Body of pancreas (tissue), 4 donors: ENCODE data around the gene PHKA1. TPM values are rescaled to one million over a fixed set of nuclear protein-coding genes. Genes with fewer than 3 reads are reported as not detected.
A peak's percentile ranks its signal among the peaks of the same experiment; 100 is the strongest.
"Not testable (repeated sequence)": the region's sequence is repeated elsewhere in the genome, so short reads cannot be mapped to it uniquely, and the experiment has no call there.

Source experiments
- ATAC-seq: fragments of 150-250 bp; one replicate; pipeline ENCODE4 v1.9.1; 2016
- DNase-seq, 4 donors: peaks; one replicate each; pipeline ENCODE4 v3.0.0-alpha.2; 2019
- H3K27ac ChIP-seq, 4 donors: fragments of 200-600 bp; sonication (generic); 1 replicate in 3 of 4; 2 replicates in 1 of 4; pipeline versions ENCODE4 v1.5.1 to v1.6.1; 2016 to 2019; ENCODE audit warnings: mild to moderate bottlenecking in 1 of 4, mixed read lengths in 1 of 4, moderate library complexity in 1 of 4
- H3K27me3 ChIP-seq, 2 donors: fragments of 200-600 bp; sonication (generic); one replicate each; pipeline ENCODE4 v1.6.0; 2016; ENCODE audit warnings: mild to moderate bottlenecking in 1 of 2
- H3K36me3 ChIP-seq, 2 donors: fragments of 200-600 bp; sonication (generic); replicated peaks in 1 of 2; 2 replicates each; pipeline ENCODE4 v1.5.1; 2016; ENCODE audit warnings: low read depth in 2 of 2; ENCODE audit not compliant: insufficient read depth in 1 of 2
- H3K4me1 ChIP-seq: fragments of 200-600 bp; sonication (generic); one replicate; pipeline ENCODE4 v1.6.0; 2016
- H3K4me3 ChIP-seq, 2 donors: fragments of 200-600 bp; sonication (generic); 1 replicate in 1 of 2; 2 replicates in 1 of 2; pipeline ENCODE4 v1.5.1; 2016 to 2019
- H3K9me3 ChIP-seq, 3 donors: fragments of 200-600 bp; sonication (generic); 1 replicate in 2 of 3; 2 replicates in 1 of 3; pipeline ENCODE4 v1.5.1; 2016
- POLR2A ChIP-seq, 3 donors: fragments of 450-650 bp; IDR thresholded peaks; one replicate each; pipeline ENCODE4 v1.6.1; 2016; ENCODE audit warnings: antibody characterized with exemption in 3 of 3, mild to moderate bottlenecking in 2 of 3
- WGBS, 2 donors: methylation state at CpG; one replicate each; pipeline ENCODE4 v1.1.5; 2017; 5-methylcytosine and 5-hydroxymethylcytosine counted together
- intact Hi-C: fragments of 100-400 bp; cut with DNase I; formaldehyde crosslinking; loops from one replicate; pipeline ENCODE4 v1.15.1; 2023
- total RNA-seq, 2 donors: library from RNA; depleted of rRNA; stranded (reverse); fragments of >200 nt; gene quantifications; one replicate each; pipeline ENCODE4 v1.1.0, GENCODE V29; 2016
- TF ChIP-seq, protein P1 (sequence below), 7 experiments: fragments of 450-650 bp in 4 of 7; fragments of 200-600 bp in 3 of 7; sonication (generic) in 3 of 7; IDR thresholded peaks; one replicate each; pipeline ENCODE4 v1.5.1; 2016 to 2019; ENCODE audit warnings: antibody characterized with exemption in 7 of 7

PHKA1 gene
- total RNA-seq, 2 donors from 2014 or later: 7.3 to 8.6 TPM

DNA sequence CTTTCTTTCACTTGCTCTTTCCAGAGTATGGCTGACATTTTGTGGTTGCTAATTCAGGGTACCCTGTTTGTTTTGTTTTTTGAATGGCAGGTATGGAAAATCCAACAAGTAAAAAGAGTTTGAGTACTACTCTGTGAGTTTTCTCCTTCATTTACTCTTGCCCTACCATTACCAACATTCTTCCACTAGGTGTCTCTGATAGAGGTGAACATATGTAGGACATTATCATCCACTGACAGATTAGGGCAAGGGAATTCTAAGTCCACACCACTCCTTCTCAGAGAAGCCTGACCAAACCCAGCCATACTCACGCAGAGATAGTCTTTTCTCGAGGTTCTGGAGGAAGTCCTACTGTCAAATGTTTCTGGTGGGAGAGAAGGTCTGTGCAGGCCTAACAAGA is 104.8 kb downstream of the PHKA1 start:
- Histone ChIP-seq H3K4me1 (peaks cover 3% of the 10 kb centered on the region), H3K27ac (no peak overlapping the region), H3K4me3 (no peak overlapping the region), H3K9me3 (no peaks in the 10 kb centered on the region), H3K36me3 (no peaks in the 10 kb centered on the region), H3K27me3 (no peaks in the 10 kb centered on the region)
- DNase-seq: no peak
- WGBS, 2 donors: 61 to 80% methylated on average over 2 of the region's 2 CpGs
- intact Hi-C loops: no loop called here
- TF ChIP-seq, protein P1, sequence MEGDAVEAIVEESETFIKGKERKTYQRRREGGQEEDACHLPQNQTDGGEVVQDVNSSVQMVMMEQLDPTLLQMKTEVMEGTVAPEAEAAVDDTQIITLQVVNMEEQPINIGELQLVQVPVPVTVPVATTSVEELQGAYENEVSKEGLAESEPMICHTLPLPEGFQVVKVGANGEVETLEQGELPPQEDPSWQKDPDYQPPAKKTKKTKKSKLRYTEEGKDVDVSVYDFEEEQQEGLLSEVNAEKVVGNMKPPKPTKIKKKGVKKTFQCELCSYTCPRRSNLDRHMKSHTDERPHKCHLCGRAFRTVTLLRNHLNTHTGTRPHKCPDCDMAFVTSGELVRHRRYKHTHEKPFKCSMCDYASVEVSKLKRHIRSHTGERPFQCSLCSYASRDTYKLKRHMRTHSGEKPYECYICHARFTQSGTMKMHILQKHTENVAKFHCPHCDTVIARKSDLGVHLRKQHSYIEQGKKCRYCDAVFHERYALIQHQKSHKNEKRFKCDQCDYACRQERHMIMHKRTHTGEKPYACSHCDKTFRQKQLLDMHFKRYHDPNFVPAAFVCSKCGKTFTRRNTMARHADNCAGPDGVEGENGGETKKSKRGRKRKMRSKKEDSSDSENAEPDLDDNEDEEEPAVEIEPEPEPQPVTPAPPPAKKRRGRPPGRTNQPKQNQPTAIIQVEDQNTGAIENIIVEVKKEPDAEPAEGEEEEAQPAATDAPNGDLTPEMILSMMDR (IDR thresholded peaks at IDR 0.05): peak in 4 of 7 experiments; percentile 41 to 45 (median 43)
- no peak for TF ChIP-seq POLR2A (IDR thresholded peaks at IDR 0.05)
- ATAC-seq: peak; percentile 66

DNA sequence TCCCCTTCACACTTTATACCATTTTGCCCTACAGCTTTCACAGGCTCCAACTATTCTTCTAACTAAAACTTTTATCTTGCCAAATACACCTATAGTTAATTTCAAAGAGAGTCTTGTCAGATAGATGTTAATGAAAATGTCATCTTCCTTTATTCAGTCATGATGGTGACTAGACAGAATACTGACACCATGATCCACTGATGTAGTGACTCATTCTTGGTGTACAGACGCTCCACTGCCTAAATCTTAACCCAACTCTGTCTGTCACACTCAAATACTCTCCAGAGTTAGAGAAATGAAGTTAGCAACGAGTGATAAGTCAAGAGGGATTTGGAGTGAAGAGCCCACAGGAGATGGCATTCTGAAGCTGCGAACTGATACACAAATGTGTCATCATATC is 109.4 kb downstream of the PHKA1 start:
- Histone ChIP-seq H3K4me1 (peaks cover 3% of the 10 kb centered on the region), H3K9me3 (no peaks in the 10 kb centered on the region), H3K36me3 (no peaks in the 10 kb centered on the region), H3K27ac (no peak overlapping the region), H3K4me3 (no peak overlapping the region), H3K27me3 (no peaks in the 10 kb centered on the region)
- TF ChIP-seq, protein P1 (IDR thresholded peaks at IDR 0.05): no peak
- no peak for TF ChIP-seq POLR2A (IDR thresholded peaks at IDR 0.05)
- no peak for ATAC-seq
- intact Hi-C loops: no loop called here
- DNase-seq: no peak
- 61 to 78% methylated on average over 3 of the region's 3 CpGs for WGBS, 2 donors

DNA sequence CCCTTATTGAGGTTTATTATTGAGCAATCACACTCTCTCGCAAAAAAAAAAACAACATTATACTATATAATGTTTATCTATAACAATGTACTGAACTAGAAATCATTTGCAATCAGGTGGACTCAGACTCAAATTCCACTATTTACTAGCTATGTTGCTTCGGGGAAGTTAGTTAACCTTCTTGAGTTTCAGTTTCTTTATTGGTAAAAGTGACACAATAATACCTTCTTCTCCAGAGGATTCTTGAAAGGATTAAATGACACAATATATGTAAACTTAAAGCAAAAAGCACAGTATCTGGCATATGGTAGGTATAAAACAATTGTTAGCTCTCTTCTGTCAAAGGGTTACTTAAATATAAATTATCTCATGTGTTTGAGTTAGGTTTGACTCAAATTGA is 110.0 kb downstream of the PHKA1 start:
- H3K4me1 ChIP-seq: no peaks in the 10 kb centered on the region
- intact Hi-C loops: no loop called here
- WGBS, 2 donors: 74 to 85% methylated on average over 2 of the region's 2 CpGs
- no peak for ATAC-seq
- H3K27ac ChIP-seq: no peak overlapping the region
- no peaks in the 10 kb centered on the region for H3K9me3 ChIP-seq
- no peak for DNase-seq
- H3K36me3 ChIP-seq: no peaks in the 10 kb centered on the region
- TF ChIP-seq POLR2A (IDR thresholded peaks at IDR 0.05): no peak
- TF ChIP-seq, protein P1 (IDR thresholded peaks at IDR 0.05): no peak
- H3K4me3 ChIP-seq: no peak overlapping the region
- H3K27me3 ChIP-seq: no peaks in the 10 kb centered on the region

DNA sequence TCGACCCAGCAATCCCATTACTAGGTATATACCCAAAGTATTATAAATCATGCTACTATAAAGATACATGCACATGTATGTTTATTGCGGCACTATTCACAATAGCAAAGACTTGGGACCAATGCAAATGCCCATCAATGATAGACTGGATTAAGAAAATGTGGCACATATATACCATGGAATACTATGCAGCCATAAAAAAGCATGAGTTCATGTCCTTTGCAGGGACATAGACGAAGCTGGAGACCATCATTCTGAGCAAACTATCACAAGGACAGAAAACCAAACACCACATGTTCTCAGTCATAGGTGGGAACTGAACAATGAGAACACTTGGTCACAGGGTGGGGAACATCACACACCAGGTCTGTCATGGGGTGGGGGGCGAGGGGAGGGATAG is 123.1 kb downstream of the PHKA1 start:
- ATAC-seq, H3K36me3 ChIP-seq: not testable (repeated sequence)

DNA sequence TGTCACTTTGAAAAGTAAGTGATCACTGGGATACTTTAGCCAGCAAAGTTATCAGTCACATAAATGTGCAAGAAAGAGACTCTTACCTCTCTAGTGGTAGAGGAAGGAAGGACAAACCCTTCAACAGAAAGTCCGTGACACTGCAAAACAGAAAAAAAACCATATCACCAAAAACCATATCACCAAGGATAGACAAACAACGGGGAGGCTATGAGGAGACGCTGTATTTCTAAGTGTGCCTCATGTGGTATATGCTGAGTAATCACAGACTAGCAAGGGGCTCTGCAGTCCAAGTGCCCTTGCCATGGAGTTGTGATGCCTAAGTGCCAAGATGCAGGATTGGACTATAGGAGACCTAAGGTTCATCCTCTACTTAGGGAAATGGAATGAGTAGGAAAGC is 129.9 kb downstream of the PHKA1 start:
- intact Hi-C loops: no loop called here
- Histone ChIP-seq H3K4me1 (no peaks in the 10 kb centered on the region), H3K36me3 (no peaks in the 10 kb centered on the region), H3K9me3 (no peaks in the 10 kb centered on the region), H3K4me3 (no peak overlapping the region), H3K27ac (no peak overlapping the region), H3K27me3 (no peaks in the 10 kb centered on the region)
- DNase-seq (no peak), ATAC-seq (no peak)
- 74 to 84% methylated on average over 3 of the region's 3 CpGs for WGBS, 2 donors
- TF ChIP-seq, protein P1 (IDR thresholded peaks at IDR 0.05): no peak
- no peak for TF ChIP-seq POLR2A (IDR thresholded peaks at IDR 0.05)

More for the DNA sequence above, 123.1 kb downstream of the PHKA1 start:
- DNase-seq, intact Hi-C loops, H3K27me3 ChIP-seq, H3K9me3 ChIP-seq, H3K4me1 ChIP-seq, H3K27ac ChIP-seq, H3K4me3 ChIP-seq: not testable (repeated sequence)
- 88 to 92% methylated on average over 3 to 4 of the region's 4 CpGs for WGBS, 2 donors
